GM12872 (cell line): ENCODE results near the gene PPM1H.

Experiments
- TF ChIP-seq, protein P1 (sequence below): IDR thresholded peaks from 3 replicates; pipeline ENCODE4 v1.5.1; 2011; ENCODE audit warnings: low read depth, mild to moderate bottlenecking, low read length, moderate library complexity; ENCODE audit not compliant: insufficient read depth

Gene PPM1H

DNA sequence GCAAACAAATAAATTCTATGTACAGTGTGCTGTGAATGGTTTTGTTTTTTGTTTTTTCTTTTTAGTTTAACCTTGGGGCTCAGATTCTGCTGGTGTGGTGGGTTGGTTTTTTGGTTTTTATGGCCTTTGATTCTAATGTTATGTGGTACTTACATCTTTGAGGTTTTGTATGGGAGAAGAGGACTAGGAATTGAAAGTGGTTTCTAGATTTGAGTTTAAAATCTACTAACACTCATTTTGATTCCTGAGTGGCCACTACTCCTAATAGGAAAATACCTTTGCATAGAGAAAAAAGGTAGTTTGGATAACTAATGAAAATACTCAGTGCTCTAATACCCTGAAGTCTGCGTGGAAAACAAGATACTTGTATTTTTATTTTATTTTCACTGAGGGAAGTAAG, 330.6 kb downstream of the PPM1H start:
- TF ChIP-seq, protein P1, sequence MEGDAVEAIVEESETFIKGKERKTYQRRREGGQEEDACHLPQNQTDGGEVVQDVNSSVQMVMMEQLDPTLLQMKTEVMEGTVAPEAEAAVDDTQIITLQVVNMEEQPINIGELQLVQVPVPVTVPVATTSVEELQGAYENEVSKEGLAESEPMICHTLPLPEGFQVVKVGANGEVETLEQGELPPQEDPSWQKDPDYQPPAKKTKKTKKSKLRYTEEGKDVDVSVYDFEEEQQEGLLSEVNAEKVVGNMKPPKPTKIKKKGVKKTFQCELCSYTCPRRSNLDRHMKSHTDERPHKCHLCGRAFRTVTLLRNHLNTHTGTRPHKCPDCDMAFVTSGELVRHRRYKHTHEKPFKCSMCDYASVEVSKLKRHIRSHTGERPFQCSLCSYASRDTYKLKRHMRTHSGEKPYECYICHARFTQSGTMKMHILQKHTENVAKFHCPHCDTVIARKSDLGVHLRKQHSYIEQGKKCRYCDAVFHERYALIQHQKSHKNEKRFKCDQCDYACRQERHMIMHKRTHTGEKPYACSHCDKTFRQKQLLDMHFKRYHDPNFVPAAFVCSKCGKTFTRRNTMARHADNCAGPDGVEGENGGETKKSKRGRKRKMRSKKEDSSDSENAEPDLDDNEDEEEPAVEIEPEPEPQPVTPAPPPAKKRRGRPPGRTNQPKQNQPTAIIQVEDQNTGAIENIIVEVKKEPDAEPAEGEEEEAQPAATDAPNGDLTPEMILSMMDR = no peak

DNA sequence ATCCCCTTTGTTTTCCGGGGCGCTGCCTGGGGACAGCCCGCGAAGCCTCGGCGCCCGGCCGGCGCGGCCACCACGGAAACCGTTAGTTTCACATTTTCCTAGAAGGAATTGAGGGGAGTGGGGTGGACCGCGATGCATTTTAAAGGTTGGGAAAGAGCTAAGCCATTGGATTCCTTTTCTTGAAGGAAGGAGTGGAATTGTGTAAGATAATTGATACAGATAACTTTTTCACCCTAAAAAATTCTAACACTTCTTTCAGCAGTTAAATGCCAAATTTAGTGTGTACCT, 331.2 kb downstream of the PPM1H start:
- TF ChIP-seq, protein P1 = no peak

DNA sequence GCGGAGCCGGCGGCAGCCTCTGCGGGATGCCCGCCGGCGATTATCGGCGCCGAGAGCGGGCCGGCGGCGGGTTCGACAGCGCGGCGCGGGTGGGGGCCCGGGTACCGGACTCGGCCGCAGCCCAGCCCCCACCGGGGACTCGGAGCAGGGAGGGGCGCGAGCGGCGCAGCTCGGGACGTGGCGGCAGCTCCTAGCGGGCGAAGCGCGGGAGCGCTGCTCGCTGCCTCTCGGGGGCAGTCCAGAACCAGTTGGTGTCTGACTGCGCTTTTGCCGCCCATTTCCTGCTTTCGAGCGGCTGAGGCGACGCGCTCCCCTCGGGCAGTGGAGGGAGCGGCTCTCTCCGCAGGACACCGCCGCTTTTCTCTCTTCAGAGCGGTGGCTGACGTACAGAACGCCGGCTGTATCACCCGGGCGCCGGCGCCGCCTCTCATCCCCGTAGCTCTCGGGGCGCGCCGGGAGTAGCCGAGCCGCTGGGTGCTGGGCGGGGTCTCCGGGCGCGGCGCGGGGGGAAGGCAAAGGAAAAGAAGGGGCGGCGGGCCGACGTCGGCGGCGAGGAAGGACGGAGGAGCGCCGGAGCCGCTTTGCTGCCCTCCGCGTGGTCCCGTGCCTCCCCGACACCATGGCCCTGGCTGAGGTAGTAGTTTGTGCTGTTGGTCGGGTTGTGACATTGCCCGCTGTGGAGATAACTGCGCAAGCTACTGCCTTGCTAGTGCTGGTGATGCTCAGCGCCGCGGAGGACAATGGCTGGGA, 331.7 kb downstream of the PPM1H start:
- TF ChIP-seq, protein P1 = peak; percentile 48

DNA sequence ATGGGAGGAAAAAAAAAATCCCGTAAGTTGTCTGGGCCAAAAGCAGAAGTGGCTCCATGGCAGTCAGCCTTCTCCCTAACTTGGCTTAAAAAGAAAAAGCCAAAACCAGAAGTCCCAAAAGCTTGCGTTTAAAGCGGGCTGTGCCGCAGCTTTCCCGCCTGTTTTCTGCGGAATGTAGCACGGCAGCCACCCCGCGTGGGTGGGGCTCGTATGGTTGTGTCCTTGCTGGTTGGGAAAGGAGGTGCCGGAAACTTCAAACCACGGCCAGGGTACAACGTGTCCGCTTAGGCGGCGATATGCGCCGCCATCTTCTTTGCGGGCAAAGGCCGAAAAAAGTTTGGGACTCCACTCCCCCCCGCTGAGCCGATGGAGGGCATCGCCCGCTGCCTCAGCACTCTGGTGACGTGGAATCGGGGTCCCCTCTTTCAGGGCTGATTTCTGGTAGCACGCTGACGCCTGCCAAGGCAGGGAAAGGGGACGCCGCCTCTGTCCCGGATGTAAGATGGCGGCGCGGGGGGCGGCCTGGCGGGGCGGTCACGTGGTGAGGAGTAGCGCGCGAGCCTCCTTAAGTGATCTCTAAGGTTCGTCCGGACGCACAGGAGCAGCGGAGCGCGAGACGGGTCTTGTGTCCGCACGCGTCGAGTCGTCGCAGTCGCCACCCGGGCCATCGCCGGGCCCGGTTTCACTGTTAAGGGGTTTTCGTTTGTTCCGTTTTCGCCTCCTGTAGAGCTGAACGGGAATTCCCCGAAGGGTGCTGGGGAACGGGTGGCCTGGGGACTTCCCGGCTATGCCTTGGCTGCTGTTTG, 332.5 kb downstream of the PPM1H start:
- TF ChIP-seq, protein P1 = no peak

DNA sequence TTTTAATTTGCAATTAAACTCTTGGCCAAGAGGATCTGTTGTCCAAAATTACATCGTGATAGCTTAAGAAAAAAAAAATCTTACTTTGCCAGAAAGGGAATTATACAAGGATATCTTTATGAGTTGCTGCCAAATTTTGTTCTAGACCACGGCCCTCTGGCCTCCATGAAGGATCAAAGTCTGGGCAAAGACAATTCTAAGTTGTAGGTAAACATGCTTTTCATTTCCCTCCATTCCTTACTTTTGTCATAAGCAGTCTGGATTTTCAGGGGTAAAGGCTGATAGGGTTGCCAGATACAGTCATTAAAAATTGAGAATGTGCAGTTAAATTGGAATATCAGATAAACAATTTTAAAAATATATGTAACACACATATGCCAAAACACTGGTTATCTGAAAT, 333.2 kb downstream of the PPM1H start:
- TF ChIP-seq, protein P1 = no peak

DNA sequence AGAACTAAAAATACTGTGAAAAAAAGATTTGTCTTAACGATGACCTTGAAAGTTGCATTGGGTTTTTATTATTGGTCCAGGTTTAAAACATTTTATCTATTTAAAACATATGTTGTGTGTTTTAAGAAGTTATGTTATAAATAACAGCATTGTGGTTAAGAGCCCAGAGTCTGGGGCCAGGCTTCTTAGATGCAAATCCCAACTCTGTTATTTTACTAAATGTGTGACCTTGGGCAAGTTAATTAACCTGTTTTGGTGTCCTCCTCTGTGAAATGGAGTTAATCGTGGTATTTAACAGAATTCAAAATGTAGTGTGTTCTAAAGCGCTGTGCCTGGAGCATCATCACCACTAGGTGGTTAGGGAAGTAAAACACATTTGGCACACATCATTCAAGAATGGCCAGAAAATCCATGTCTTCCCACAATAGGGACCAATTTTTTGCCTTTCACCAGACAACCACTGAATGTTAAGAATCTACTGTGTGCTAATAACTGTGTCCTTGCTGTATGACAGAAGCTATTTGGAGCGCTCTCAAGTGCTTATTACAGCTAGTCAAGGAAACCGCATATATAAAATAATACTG, 335.0 kb downstream of the PPM1H start:
- TF ChIP-seq, protein P1 = peak; percentile 25; the same call in 1 of the 3 replicates

DNA sequence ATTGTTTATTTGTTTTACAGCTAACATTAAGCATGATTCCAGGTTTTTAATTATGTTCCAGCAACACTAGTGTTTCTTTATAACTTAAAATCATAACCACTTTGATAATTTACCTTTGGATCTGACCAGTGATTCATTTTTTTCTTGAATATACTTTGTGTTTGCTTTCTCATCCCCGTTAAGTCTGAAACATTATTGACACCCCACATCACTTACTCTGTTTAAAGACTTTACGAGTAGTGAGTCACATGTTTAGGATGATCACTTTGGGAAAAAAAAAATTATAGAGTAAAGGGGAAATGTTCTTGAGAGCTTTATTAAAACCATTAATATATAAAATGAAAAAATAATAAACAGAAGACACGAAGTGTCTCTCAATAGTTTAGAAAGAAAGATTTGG, 336.1 kb downstream of the PPM1H start:
- TF ChIP-seq, protein P1 = no peak
